Measurements from ENCODE around the gene RC3H1. TPM values are rescaled to one million over a fixed set of nuclear protein-coding genes. Genes with fewer than 3 reads are reported as not detected.
"Not testable (repeated sequence)": the region's sequence is repeated elsewhere in the genome, so short reads cannot be mapped to it uniquely, and the experiment has no call there.

RC3H1 gene
- total and polyA plus RNA-seq, 4 donors, result 2.0 to 20.7 (median 9.7) TPM

DNA sequence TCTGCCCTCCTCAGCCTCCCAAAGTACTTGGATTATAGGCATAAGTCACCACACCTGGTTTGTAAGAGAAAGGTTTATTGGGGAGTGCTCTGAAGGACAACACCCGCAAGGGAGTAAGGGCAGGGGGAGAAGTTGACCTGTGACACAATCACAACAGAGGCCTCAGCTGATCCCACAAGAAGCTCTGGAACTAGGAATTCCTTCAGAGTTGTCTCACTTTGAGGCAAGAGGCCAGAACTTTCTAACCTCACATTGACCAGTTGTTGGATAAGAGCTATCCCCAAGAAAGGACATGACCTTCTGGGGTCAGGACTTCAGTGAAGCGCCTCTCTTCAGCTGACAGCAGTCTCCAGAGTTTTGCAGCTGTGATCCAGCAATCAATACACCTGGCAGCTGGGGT lies 27.4 kb upstream of the RC3H1 start:
- DNase-seq (ENCODE audit: low spot score), result no peak
- Histone ChIP-seq H3K4me1 (ENCODE audit: control insufficient read depth in 4 of 4, insufficient read depth in 4 of 4, low read length in 3 of 4) (no peaks in the 10 kb centered on the region), H3K9ac (ENCODE audit: low read depth in 1 of 2, low read length in 2 of 2) (no peak overlapping the region), H3K36me3 (ENCODE audit: control insufficient read depth in 4 of 4, insufficient read depth in 3 of 4, low read depth in 1 of 4, low read length in 3 of 4) (no peaks in the 10 kb centered on the region), H3K27ac (ENCODE audit: low read depth in 1 of 2, low read length in 2 of 2) (no peak overlapping the region), H3K9me3 (ENCODE audit: control insufficient read depth in 4 of 4, low read length in 3 of 4) (no peaks in the 10 kb centered on the region), H3K27me3 (ENCODE audit: control insufficient read depth in 4 of 4, insufficient read depth in 4 of 4, low read length in 3 of 4) (no peaks in the 10 kb centered on the region), H3K4me3 (ENCODE audit: low read depth in 1 of 3, low read length in 3 of 3) (no peak overlapping the region)
- TF ChIP-seq, protein P1, sequence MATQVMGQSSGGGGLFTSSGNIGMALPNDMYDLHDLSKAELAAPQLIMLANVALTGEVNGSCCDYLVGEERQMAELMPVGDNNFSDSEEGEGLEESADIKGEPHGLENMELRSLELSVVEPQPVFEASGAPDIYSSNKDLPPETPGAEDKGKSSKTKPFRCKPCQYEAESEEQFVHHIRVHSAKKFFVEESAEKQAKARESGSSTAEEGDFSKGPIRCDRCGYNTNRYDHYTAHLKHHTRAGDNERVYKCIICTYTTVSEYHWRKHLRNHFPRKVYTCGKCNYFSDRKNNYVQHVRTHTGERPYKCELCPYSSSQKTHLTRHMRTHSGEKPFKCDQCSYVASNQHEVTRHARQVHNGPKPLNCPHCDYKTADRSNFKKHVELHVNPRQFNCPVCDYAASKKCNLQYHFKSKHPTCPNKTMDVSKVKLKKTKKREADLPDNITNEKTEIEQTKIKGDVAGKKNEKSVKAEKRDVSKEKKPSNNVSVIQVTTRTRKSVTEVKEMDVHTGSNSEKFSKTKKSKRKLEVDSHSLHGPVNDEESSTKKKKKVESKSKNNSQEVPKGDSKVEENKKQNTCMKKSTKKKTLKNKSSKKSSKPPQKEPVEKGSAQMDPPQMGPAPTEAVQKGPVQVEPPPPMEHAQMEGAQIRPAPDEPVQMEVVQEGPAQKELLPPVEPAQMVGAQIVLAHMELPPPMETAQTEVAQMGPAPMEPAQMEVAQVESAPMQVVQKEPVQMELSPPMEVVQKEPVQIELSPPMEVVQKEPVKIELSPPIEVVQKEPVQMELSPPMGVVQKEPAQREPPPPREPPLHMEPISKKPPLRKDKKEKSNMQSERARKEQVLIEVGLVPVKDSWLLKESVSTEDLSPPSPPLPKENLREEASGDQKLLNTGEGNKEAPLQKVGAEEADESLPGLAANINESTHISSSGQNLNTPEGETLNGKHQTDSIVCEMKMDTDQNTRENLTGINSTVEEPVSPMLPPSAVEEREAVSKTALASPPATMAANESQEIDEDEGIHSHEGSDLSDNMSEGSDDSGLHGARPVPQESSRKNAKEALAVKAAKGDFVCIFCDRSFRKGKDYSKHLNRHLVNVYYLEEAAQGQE (IDR thresholded peaks at IDR 0.05), result no peak
- TF ChIP-seq YY1 (IDR thresholded peaks at IDR 0.05) (no peak), EGR1 (IDR thresholded peaks at IDR 0.05; ENCODE audit: low read depth in 2 of 2) (no peak), GABPA (IDR thresholded peaks at IDR 0.05 in 1 of 2, conservative IDR thresholded peaks at IDR 0.05 in 1 of 2) (no peak)
- 90% methylated on average over 2 of the region's 2 CpGs for WGBS

DNA sequence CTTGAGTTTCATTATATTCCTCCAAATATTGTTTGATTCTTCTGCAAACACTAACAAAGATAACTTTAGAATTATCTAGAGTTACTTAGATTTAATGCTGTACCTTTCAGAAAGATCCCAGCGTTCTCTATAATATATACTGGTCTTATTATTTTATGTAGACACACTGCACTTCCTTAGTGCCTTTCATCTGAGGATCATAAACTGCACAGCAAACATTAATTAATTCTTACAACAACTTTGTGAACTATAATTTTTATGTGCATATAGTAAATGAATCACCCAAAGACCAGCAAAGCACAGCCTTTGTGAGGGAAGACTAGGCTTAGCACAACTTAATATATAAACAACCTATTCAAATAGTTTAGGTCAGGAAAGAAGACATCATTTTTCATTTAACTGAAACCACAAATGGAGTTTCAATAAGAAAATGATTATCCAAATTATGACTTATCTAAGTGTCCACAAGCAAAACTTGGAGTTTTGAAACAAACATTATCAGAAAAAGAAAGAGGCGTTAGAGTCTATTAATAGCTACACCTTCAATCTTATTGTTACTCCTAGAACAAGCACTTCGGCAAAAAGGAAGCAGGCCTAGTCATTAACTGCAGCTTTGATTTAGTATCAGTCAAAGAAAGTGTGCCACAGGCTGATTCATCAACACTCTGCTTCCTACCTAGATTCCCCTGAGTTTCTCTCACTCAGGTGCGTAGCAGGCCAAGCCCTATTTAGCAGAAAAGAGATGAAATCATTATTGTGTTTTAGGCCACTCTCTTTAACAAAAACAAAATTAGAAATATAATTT lies 22.5 kb upstream of the RC3H1 start:
- Histone ChIP-seq H3K27ac (ENCODE audit: low read depth in 1 of 2, low read length in 2 of 2) (no peak overlapping the region), H3K4me3 (ENCODE audit: low read depth in 1 of 3, low read length in 3 of 3) (no peak overlapping the region), H3K9ac (ENCODE audit: low read depth in 1 of 2, low read length in 2 of 2) (no peak overlapping the region), H3K27me3 (ENCODE audit: control insufficient read depth in 4 of 4, insufficient read depth in 4 of 4, low read length in 3 of 4) (no peaks in the 10 kb centered on the region), H3K9me3 (ENCODE audit: control insufficient read depth in 4 of 4, low read length in 3 of 4) (no peaks in the 10 kb centered on the region), H3K4me1 (ENCODE audit: control insufficient read depth in 4 of 4, insufficient read depth in 4 of 4, low read length in 3 of 4) (no peaks in the 10 kb centered on the region), H3K36me3 (ENCODE audit: control insufficient read depth in 4 of 4, insufficient read depth in 3 of 4, low read depth in 1 of 4, low read length in 3 of 4) (no peaks in the 10 kb centered on the region)
- 84% methylated on average over 4 of the region's 4 CpGs for WGBS
- TF ChIP-seq, protein P2, sequence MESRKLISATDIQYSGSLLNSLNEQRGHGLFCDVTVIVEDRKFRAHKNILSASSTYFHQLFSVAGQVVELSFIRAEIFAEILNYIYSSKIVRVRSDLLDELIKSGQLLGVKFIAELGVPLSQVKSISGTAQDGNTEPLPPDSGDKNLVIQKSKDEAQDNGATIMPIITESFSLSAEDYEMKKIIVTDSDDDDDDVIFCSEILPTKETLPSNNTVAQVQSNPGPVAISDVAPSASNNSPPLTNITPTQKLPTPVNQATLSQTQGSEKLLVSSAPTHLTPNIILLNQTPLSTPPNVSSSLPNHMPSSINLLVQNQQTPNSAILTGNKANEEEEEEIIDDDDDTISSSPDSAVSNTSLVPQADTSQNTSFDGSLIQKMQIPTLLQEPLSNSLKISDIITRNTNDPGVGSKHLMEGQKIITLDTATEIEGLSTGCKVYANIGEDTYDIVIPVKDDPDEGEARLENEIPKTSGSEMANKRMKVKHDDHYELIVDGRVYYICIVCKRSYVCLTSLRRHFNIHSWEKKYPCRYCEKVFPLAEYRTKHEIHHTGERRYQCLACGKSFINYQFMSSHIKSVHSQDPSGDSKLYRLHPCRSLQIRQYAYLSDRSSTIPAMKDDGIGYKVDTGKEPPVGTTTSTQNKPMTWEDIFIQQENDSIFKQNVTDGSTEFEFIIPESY (IDR thresholded peaks at IDR 0.05), result no peak
- TF ChIP-seq TAF1 (conservative IDR thresholded peaks at IDR 0.05) (no peak), FOXA1 (IDR thresholded peaks at IDR 0.05) (no peak), HNF4A (conservative IDR thresholded peaks at IDR 0.05) (no peak), HNF4G (IDR thresholded peaks at IDR 0.05) (no peak), GABPA (IDR thresholded peaks at IDR 0.05 in 1 of 2, conservative IDR thresholded peaks at IDR 0.05 in 1 of 2) (no peak)
- TF ChIP-seq, protein P3, sequence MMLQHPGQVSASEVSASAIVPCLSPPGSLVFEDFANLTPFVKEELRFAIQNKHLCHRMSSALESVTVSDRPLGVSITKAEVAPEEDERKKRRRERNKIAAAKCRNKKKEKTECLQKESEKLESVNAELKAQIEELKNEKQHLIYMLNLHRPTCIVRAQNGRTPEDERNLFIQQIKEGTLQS (IDR thresholded peaks at IDR 0.05), result no peak
- TF ChIP-seq, protein P4, sequence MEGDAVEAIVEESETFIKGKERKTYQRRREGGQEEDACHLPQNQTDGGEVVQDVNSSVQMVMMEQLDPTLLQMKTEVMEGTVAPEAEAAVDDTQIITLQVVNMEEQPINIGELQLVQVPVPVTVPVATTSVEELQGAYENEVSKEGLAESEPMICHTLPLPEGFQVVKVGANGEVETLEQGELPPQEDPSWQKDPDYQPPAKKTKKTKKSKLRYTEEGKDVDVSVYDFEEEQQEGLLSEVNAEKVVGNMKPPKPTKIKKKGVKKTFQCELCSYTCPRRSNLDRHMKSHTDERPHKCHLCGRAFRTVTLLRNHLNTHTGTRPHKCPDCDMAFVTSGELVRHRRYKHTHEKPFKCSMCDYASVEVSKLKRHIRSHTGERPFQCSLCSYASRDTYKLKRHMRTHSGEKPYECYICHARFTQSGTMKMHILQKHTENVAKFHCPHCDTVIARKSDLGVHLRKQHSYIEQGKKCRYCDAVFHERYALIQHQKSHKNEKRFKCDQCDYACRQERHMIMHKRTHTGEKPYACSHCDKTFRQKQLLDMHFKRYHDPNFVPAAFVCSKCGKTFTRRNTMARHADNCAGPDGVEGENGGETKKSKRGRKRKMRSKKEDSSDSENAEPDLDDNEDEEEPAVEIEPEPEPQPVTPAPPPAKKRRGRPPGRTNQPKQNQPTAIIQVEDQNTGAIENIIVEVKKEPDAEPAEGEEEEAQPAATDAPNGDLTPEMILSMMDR (IDR thresholded peaks at IDR 0.05; ENCODE audit: low read depth, low read length, missing input control), result no peak
- TF ChIP-seq, protein P1 (IDR thresholded peaks at IDR 0.05), result no peak
- DNase-seq (ENCODE audit: low spot score), result no peak

DNA sequence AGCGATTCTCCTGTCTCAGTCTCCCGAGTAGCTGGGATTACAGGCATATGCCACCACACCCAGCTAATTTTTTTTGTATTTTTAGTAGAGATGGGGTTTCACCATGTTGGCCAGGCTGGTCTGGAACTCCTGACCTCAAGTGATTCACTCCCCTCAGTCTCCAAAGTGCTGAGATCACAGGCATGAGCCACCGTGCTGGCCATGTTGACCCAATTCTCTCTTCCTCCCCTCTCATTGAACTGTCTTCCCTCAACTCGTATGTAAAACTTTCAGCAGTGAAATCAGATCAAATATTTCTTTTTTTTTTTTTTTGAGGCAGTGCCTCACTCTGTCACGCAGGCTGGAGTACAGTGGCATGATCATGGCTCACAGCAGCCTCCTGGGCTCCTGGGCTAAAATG lies 20.4 kb upstream of the RC3H1 start:
- not testable (repeated sequence) for H3K36me3 ChIP-seq (ENCODE audit: control insufficient read depth in 4 of 4, insufficient read depth in 3 of 4, low read depth in 1 of 4, low read length in 3 of 4); H3K27me3 ChIP-seq (ENCODE audit: control insufficient read depth in 4 of 4, insufficient read depth in 4 of 4, low read length in 3 of 4); DNase-seq (ENCODE audit: low spot score); H3K4me1 ChIP-seq (ENCODE audit: control insufficient read depth in 4 of 4, insufficient read depth in 4 of 4, low read length in 3 of 4); H3K4me3 ChIP-seq (ENCODE audit: low read depth in 1 of 3, low read length in 3 of 3); H3K9me3 ChIP-seq (ENCODE audit: control insufficient read depth in 4 of 4, low read length in 3 of 4); H3K9ac ChIP-seq (ENCODE audit: low read depth in 1 of 2, low read length in 2 of 2); H3K27ac ChIP-seq (ENCODE audit: low read depth in 1 of 2, low read length in 2 of 2)
- 84% methylated on average over 5 of the region's 5 CpGs for WGBS

Data from liver (tissue), 9 donors.